ENCODE results near the gene BCAN.
"Not testable (repeated sequence)": the region's sequence is repeated elsewhere in the genome, so short reads cannot be mapped to it uniquely, and the experiment has no call there.

Gene BCAN, protein sequence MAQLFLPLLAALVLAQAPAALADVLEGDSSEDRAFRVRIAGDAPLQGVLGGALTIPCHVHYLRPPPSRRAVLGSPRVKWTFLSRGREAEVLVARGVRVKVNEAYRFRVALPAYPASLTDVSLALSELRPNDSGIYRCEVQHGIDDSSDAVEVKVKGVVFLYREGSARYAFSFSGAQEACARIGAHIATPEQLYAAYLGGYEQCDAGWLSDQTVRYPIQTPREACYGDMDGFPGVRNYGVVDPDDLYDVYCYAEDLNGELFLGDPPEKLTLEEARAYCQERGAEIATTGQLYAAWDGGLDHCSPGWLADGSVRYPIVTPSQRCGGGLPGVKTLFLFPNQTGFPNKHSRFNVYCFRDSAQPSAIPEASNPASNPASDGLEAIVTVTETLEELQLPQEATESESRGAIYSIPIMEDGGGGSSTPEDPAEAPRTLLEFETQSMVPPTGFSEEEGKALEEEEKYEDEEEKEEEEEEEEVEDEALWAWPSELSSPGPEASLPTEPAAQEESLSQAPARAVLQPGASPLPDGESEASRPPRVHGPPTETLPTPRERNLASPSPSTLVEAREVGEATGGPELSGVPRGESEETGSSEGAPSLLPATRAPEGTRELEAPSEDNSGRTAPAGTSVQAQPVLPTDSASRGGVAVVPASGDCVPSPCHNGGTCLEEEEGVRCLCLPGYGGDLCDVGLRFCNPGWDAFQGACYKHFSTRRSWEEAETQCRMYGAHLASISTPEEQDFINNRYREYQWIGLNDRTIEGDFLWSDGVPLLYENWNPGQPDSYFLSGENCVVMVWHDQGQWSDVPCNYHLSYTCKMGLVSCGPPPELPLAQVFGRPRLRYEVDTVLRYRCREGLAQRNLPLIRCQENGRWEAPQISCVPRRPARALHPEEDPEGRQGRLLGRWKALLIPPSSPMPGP

GRCh38 chr1:156641761-156642264 is at the start of gene BCAN:
Gene BCAN (plus strand): TSS chr1:156642117. CDS start chr1:156646055, 3,938 bp downstream.
- DNase-seq: peak; percentile 86

- no peak for DNase-seq
Observed at GRCh38 chr1:156592158-156592909, 49.6 kb upstream of the BCAN start.

DNA sequence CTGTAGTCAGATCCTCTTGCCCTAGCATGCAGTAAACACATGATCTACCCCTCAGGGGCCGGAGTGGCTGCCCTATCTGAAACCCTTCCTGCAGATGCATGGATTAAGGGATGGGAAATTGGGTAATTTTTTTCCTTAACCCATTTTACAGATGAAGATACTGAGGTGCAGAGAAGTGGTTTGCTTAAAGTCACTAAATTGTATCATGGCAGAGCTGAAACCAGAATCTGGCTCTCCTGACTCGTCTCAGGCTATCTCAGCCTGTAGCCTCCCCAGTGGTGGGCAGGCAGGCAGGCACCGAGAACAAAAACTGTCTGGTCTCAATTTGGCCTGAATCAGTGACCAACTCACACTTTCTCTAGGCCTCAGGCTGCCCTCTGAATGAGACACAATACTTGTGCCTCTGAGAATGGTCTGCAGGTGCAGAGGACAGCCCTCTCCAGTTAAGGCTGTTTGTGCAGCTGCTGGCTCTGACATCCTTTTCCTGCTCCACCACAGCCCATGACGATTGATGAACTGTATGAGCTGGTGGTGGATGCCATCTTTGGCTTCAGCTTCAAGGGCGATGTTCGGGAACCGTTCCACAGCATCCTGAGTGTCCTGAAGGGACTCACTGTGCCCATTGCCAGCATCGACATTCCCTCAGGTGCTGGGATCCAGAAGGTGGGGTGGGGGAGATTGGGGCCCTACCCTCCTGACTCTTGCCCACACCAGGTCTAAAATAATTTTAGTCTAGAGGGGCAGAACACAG is 48.8 kb upstream of the BCAN start:
- DNase-seq: no peak

- no peak for DNase-seq
Observed at GRCh38 chr1:156593661-156593989, 48.3 kb upstream of the BCAN start.

- no peak for DNase-seq
Observed at GRCh38 chr1:156594190-156594589, 47.7 kb upstream of the BCAN start.

GRCh38 chr1:156595016-156595415 is 46.9 kb upstream of the BCAN start:
- no peak for DNase-seq

GRCh38 chr1:156596426-156596825 is 45.5 kb upstream of the BCAN start:
- DNase-seq: no peak

GRCh38 chr1:156598125-156598524 is 43.8 kb upstream of the BCAN start:
- DNase-seq: no peak

DNA sequence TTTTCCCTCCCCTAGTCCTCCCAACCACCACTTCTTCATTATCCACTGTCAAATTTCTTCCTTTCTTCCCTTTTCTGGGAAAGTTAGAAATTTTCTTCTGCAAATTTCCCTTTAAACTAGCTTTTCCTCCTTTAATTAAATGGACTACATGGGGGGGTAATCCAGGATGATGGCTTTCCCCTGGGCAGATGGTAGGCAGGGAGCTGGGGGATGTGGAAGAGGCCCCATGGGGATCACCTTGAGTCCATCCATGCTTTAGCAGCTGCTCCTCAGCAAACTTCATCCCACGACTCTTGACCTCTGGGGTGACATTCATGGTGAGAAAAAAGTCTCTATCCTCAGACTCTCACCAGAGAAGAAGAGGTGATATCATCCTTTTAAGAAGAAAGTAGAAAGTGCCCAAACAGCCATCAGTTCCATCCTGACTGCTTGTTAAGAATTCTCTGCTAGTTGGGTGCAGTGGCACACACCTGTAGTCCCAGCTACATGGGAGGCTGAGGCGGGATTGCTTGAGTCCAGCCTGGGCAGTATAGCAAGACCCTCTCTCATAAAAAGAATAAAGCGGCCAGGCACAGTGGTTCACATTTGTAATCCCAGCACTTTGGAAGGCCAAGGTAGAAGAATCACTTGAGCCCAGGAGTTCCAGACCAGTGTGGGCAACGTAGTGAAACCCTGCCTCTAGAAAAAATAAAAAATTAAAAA is 43.0 kb upstream of the BCAN start:
- peak; percentile 58 for DNase-seq

- DNase-seq: peak; percentile 33
Observed at GRCh38 chr1:156599811-156600210, 42.1 kb upstream of the BCAN start.

GRCh38 chr1:156600733-156601121 is 41.2 kb upstream of the BCAN start:
- no peak for DNase-seq

GRCh38 chr1:156601122-156601830 is 40.6 kb upstream of the BCAN start, which contains the start of gene GPATCH4:
Gene GPATCH4 (minus strand): TSS chr1:156601479.
- peak; percentile 88 for DNase-seq

DNA sequence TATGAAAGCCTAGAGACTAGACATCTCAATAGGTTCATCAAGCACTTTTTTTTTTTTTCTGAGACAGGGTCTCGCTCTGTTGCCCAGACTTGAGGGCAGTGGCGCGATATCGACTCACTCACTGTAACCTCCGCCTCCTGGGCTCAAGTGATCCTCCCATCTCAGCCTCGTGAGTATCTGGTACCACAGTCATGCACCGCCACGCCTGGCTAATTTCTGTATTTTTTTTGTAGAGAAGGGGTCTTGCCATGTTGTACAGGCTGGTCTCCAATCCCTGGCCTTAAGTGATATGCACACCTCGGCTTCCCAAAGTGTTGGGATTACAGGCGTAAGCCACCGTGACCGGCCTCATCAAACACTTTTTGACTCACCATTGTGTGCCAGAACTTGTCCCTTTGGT is 40.0 kb upstream of the BCAN start:
- no peak for DNase-seq

DNA sequence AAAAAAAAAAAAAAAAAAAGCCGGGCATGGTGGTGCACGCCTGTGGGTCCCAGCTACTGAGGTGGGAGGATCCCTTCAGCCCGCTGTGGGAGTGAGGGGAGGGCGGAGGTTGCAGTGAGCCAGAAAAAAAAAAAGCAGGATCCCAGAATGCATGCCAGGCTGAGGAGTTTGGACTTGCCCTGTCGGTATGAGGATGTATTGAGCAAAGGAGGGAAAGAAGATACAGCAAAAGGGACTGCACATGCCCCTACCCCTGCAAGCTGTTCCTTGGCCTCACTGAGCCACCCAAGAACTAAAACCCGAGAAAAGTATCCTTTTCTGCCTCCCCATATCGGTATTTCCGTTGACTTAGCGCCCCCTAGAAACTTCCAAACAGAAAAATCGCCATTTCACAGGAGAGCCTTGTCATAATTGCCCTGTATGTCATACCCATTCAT is 39.3 kb upstream of the BCAN start:
- peak; percentile 52 for DNase-seq

- not testable (repeated sequence) for DNase-seq
Observed at GRCh38 chr1:156607344-156607743, 34.6 kb upstream of the BCAN start.

DNA sequence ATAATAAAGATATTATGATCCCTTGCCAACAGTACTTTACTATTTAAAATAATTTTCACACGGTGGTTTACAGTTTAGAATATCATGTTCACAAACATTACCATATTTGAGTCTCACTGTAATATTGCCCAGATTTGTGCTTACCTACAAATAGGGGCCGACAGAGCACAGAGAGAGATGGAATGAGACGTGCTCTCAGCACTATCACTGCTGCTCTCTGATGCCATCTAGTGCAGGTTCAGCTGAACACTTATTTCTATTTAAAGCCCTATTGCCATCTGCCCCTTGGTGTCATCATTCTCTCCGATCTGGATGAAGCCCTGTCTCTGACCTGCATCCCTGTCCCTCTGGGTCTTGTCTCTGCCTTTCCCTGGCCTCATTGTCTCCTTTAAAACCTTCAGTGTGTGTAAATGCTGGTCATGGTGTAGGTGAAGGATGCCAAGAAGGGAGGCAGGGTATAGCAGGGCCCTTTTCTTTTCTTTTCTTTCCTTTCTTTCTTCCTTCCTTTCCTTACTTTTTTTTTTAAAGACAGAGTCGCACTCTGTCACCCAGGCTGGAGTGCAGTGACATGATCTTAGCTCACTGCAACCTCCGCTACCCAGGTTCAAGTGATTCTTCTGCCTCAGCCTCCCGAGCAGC is 33.8 kb upstream of the BCAN start:
- DNase-seq: peak; percentile 95

GRCh38 chr1:156608981-156609380 is 32.9 kb upstream of the BCAN start:
- DNase-seq: peak; percentile 80

- not testable (repeated sequence) for DNase-seq
Observed at GRCh38 chr1:156610072-156610471, 31.8 kb upstream of the BCAN start.

DNA sequence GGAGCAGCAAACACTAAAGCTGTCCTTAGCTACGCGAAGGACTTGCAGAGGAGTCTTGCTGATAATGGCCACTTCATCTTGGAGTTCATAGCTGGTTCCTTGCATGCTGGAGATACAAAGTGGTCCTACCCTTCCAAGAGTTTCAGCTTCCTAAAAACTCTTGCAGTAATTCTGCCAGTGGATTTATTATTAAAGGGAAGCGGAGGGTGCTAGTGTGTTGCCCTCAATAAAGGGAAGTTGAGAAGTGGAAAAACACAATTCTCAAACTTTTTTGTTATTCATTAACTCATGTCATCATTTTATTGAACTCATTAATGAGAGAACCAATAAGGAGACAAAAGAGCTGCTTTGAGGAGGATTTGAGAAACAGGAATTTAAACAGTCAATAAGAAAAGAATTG is 29.3 kb upstream of the BCAN start:
- no peak for DNase-seq

GRCh38 chr1:156615946-156616345 is 26.0 kb upstream of the BCAN start:
- no peak for DNase-seq

All from NCI-H82 (cell line).